ENCODE measurements around the gene FRS2.

The FRS2 gene

DNA sequence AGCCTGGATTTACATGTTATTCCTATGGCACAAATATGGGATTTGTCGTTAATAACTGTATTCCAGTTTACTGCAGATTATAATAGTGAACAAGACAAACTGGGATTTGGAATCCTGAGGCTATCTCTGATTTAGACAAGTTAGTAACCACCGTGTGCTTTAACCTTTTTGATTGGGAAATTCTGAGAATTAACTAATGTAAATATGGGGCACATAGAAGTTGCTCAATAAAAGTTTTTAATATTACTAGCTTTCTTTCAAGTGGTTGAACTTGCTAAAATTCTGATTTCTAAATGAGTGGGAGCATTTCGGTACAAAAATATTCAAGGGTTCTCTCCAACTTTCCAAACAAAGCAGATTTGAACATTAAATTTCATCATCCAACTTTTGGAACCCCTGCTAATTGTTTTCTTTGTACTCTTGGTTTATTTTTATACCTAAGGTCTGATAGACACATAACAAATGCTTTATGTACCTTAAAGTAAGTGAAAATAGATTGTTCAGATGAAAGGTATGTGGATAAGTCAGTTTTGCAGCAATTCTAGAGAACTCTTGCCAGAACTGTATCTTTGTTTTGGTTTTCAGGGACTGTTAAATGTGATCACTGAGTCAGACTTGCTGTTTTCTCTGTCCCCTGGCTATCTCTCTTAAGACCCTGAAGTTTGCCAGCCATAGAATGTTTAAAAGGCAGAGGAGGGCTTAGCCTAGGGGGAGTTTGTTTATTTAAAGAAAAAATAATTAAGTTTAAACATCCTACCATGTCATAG, 57.5 kb downstream of the FRS2 start:
- no peak for DNase-seq (ENCODE audit: low read depth in 2 of 2)

- no peak for DNase-seq (ENCODE audit: low read depth in 2 of 2)
These were observed 58.8 kb downstream of the FRS2 start for GRCh38 chr12:69529021-69529420.

DNA sequence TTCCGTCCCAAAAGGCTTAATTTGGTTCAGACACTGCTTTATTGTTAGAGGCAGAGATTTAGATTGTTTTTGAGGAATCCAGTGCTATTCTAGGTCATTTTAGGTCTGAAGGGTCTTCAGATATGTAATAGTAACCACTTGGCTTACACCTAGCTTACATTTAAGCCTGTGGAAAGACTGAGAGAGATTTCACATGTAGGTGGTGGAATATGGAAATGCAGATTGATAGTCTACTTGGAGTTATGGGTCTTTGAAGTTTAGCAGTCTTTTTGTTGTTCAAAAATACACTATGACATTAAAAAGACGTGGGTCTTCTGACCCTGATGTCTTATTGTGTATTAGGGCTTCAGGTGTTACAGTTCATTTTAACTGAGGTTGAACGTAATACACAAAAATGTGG, 63.7 kb downstream of the FRS2 start:
- DNase-seq (ENCODE audit: low read depth in 2 of 2) = no peak

- DNase-seq (ENCODE audit: low read depth in 2 of 2) = no peak
These were observed 64.2 kb downstream of the FRS2 start for GRCh38 chr12:69534389-69534822.

DNA sequence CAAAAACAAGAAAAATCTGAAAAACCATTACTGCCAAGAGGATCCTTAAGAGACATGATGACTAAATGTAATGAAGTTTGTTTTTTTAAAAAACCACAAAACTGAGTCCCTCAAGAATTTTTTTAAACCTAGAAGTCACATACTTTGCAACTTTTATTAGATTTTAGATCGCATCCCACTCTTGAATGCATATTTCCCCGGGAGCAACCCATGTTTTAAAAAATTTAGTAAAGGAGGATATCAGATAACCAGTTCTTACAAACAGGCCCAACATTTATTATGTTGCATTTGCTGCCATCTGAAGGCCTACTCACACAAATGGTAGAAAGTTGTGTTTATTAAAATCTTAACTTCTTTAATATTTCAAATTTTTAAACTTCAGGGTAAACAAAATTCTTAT, 70.8 kb downstream of the FRS2 start:
- no peak for DNase-seq (ENCODE audit: low read depth in 2 of 2)

- no peak for DNase-seq (ENCODE audit: low read depth in 2 of 2)
These were observed 73.9 kb downstream of the FRS2 start for GRCh38 chr12:69544087-69544486.

- no peak for DNase-seq (ENCODE audit: low read depth in 2 of 2)
These were observed 74.9 kb downstream of the FRS2 start for GRCh38 chr12:69545081-69545480.

GRCh38 chr12:69546693-69547438, 76.7 kb downstream of the FRS2 start:
- no peak for DNase-seq (ENCODE audit: low read depth in 2 of 2)

GRCh38 chr12:69548687-69549086, 78.5 kb downstream of the FRS2 start:
- DNase-seq (ENCODE audit: low read depth in 2 of 2) = no peak

DNA sequence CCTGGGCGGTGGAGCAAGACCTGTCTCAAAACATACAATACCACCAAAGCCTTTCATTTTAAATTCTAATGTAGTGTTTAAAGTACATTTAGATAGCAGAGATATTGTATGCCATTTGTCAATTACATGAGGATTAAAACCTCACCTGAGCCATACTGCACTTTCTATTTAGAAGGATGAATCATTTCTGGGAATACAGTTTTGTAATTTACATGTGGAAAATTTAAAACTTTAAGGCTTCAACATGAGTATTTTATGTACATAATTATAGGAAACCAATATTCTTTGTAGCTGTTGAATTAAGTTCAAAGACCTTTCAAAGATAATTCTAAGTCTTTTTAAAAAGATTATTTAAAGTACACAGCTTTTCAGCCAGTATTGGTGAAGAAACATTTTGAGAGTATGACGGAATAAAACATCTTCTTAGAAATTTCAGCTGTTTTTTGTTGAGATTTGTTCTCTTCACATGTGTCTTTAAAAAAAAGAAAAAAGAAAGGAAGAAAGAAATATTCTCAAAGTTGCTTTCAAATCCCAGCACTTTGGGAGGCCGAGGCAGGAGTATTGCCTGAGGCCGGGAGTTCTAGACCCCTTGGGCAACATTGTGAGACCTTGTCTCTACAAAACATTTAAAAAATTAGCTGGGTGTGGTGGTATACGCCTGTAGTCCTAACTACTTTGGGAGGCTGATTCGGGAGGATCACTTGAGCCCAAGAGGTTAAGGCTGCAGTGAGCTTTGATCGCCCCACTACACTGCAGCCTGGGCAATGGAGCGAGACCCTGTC, 80.6 kb downstream of the FRS2 start:
- DNase-seq (ENCODE audit: low read depth in 2 of 2) = no peak

DNA sequence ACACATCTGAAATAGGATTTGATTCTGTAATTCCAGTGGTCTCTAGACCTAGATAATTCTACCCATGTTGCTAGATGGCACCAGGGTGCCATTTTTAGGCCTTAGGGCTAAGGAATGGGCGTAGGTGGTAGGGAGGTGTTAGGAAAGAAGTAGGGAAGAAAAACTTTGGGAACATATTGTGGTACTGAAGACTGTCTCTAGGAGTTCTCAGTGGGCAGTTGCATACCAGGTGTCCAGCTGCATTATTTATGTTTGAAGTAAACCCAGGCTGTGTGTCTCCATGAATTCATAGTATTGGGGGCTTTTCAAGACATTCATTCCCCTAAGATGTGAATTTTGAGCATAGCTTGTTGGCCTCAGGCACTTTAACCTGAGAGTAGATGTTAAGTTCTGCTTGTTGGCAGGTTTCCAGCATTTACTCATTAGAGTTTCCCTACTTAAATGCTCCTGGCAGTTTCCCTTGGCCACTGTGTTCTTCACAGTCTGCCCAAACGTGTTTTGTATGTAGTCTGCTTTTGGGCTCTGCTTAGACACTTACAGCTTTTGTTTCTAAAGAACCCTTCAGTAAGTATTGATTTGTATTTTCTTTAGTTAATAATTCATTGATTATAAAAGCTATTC, 83.5 kb downstream of the FRS2 start:
- no peak for DNase-seq (ENCODE audit: low read depth in 2 of 2)

- DNase-seq (ENCODE audit: low read depth in 2 of 2) = no peak
These were observed 85.3 kb downstream of the FRS2 start for GRCh38 chr12:69555461-69555860.

GRCh38 chr12:69556383-69556782, 86.2 kb downstream of the FRS2 start:
- DNase-seq (ENCODE audit: low read depth in 2 of 2) = no peak

DNA sequence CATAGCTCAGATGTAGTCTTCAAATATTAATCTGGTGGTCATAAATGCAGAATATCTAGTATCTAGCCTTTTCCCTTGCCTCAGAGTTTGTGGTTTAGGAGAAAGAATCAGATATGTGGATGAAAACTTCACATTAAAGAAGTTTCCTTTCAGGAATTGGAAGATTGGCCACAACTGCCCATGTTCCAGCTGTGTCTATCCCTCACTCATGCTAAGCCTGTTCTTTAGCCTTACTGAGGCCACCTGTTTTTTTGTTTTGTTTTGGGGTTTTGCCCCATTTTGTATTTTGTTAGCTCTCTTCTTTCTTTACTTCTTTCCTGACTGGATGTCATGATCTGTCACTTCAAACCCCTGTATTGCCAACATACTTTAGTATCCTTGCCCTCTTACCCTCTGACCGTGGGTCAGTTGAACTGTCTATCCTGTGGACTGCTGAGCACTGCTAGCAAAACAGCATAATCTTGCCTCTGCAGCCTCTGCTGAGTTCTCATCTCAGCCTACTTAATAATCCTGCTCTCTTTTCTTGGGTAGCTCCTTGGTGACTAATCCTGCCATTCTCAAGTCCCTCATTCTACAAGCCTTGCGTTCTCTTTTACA, 93.1 kb downstream of the FRS2 start:
- DNase-seq (ENCODE audit: low read depth in 2 of 2) = no peak

DNA sequence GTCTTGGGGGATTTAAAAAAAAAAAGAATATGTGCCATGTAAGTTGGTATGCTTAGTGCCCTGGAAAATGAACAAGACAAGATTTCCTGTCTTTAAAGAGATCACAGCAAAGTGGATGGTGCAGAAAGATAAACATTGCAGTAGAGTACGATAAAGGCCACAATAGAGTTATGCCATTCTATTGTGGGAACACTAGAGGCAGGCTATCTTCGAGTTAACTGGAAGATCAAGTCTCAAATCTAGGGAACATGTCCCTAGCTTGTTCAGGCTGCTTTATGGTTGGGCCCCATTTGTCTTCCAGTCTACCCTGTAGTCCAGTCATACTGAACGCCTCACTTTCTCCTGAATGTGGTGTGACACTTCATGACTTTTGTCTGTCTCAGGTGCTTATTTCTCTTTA, 96.4 kb downstream of the FRS2 start:
- no peak for DNase-seq (ENCODE audit: low read depth in 2 of 2)

DNA sequence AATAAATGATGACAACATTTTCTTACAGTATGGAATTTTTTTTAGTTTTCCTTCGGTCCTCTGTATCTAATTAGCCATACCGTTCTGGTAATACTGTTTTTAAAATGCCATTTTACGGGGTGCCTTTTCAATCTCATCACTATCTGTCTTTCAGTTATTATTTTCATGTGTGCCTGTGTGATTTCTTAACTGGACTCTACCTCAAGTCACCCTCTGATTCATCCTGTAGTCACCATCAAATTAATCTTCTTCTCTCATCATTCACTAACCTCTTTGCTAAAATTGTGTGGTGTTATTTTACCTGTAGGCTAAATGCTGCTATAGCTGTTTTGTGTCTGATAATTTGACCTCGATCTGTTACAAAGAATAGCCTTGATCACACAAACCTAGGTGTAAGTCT, 99.0 kb downstream of the FRS2 start:
- DNase-seq (ENCODE audit: low read depth in 2 of 2) = no peak

DNA sequence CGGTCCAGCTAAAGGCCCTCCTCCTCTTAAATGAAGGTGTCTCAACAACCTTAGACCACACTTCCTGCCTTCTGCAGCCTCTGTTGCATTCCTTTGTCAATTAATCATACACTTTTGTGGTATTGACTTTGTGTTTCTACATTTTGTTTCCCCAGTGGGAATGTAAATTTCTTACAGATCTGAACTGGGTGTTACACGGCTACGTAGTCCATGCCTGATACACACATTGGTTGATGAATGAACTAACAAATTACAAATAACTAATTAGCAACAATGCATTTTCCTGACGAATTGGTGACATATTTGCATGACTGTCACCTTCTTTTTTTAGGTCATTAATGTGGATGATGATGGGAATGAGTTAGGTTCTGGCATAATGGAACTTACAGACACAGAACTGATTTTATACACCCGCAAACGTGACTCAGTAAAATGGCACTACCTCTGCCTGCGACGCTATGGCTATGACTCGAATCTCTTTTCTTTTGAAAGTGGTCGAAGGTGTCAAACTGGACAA, 99.9 kb downstream of the FRS2 start:
- DNase-seq (ENCODE audit: low read depth in 2 of 2) = no peak

DNA sequence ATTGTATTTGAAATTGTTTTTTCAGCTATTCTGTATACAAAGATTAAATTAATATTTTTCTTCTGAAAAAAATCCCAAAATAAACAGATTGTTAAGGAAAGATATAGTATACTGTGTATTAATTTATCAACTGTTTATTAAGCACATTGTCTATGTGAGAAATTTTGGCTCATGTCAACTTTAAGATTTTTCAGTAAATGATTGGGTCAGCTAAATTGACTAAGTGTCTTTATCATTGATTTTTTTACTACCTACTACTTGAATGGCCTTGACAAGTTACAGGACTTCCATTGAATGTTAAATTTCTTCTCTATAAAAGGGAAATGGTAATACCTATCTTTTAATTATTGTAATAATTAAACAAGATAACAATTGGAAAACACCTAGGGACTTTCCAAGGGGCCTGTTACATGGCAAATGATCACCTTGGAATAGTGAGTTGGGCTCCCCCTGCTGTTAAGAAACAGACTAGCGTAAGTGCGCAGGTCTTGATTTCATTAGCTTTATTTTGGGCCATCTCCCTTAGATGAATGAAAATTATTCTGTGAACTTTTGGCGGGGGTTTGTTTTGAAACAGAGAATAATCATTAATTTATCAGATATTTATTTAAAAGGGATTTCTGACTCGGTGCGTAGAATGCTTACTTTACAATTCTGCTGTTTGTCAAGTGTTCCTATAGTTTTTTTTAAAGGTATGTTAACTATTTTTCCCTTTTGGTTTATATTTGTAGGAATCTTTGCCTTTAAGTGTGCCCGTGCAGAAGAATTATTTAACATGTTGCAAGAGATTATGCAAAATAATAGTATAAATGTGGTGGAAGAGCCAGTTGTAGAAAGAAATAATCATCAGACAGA, 100.6 kb downstream of the FRS2 start:
- peak; percentile 1 to 28 for DNase-seq (ENCODE audit: low read depth in 2 of 2)

- DNase-seq (ENCODE audit: low read depth in 2 of 2) = no peak
These were observed 105.2 kb downstream of the FRS2 start for GRCh38 chr12:69575346-69575745.

DNA sequence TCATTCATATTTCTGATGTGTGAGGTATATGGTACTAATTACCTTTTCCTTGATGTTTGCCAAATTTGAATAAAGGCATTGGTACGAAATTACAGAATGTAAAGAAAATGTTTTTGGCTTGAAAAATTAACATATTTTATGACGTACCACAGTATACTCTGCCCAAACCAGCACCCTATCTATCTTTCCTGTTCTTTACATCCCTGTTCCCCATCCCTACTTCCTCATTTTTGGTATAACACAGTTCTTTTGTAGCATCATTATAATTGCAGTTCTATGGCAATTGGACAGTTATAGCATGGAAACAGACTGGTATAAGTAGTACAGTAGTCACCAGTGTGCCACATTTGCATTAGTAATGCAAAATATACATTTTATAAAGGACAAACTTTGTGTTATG, 108.1 kb downstream of the FRS2 start:
- no peak for DNase-seq (ENCODE audit: low read depth in 2 of 2)

DNA sequence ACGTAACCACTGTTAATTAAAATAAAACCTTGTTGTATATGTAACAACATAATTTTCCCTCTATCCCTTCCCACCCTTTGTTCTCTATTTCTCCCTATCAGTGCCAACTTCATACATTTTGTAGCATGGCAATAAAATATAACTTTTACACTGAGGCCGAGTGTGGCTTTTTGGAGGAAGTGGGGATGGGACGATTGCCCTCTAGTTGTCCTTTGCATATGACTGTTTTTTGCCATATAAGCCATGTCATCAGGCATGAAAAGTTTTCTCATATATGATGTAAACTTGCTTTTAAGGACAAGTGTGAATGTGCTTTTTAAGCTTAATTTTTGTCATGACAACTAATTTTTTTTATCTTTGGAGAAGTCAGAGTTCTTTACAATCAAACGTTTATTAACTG, 108.8 kb downstream of the FRS2 start:
- DNase-seq (ENCODE audit: low read depth in 2 of 2) = no peak

Measured in stimulated activated CD8-positive, alpha-beta memory T cell treated with anti-CD3 and anti-CD28 coated beads, Interleukin-7, amount 100 ng/mL, for 1 hour (primary cell).